SK-N-SH (cell line): ENCODE data around the gene C11orf98. TPM values are rescaled to one million over a fixed set of nuclear protein-coding genes. Genes with fewer than 3 reads are reported as not detected.

Experiments used
- CTCF ChIA-PET: fragments of 300-600, 350-600 bp; formaldehyde crosslinking; extraction: SDS; loops from one replicate; lab custom pipeline; 2021; lab: Yijun Ruan, JAX
- POLR2A ChIA-PET: fragments of 350-600 bp; sonication (Branson Sonifier 250); formaldehyde crosslinking; extraction: SDS; loops from one replicate; lab custom pipeline; 2020; ENCODE audit warnings: antibody characterized with exemption, inconsistent platforms; lab: Yijun Ruan, JAX
- DNase-seq: peaks from one replicate; pipeline ENCODE4 v3.0.0; 2012
- H2AFZ ChIP-seq: fragments of 200-600 bp; sonication (generic); 2 replicates; pipeline ENCODE4 v1.8.1; 2016; ENCODE audit warnings: antibody characterized with exemption, mild to moderate bottlenecking, low read depth
- H3F3A ChIP-seq: fragments of 200-600 bp; sonication (generic); replicated peaks from 2 replicates; pipeline ENCODE3; 2016; ENCODE audit warnings: antibody characterized with exemption, mild to moderate bottlenecking; ENCODE audit not compliant: insufficient read depth
- H3K27ac ChIP-seq, 2 experiments: fragments of 200-500 bp in 1 of 2; fragments of 200-600 bp in 1 of 2; sonication (Bioruptor generic) in 1 of 2; sonication (generic), shearing (Covaris generic) in 1 of 2; 2 replicates each; pipeline versions ENCODE4 v1.5.1 to v1.6.1; 2014 to 2016; ENCODE audit warnings: low read depth in 2 of 2, inconsistent platforms in 1 of 2, low read length in 1 of 2, mild to moderate bottlenecking in 1 of 2, mixed read lengths in 1 of 2
- H3K27me3 ChIP-seq: fragments of 200-600 bp; sonication (generic), shearing (Covaris generic); 2 replicates; pipeline ENCODE4 v1.6.1; 2016; ENCODE audit warnings: mixed run types; ENCODE audit not compliant: insufficient read depth
- H3K36me3 ChIP-seq, 2 experiments: fragments of 200-500 bp in 1 of 2; fragments of 200-600 bp in 1 of 2; sonication (Bioruptor generic) in 1 of 2; sonication (generic) in 1 of 2; replicated peaks in 1 of 2; 2 replicates each; pipeline versions ENCODE3 to v1.5.1; 2014 to 2016; ENCODE audit warnings: low read length in 1 of 2, mild to moderate bottlenecking in 1 of 2; ENCODE audit not compliant: insufficient read depth in 2 of 2, control insufficient read depth in 1 of 2
- H3K4me1 ChIP-seq, 2 experiments: fragments of 200-500 bp in 1 of 2; fragments of 200-600 bp in 1 of 2; sonication (Bioruptor generic) in 1 of 2; sonication (generic), shearing (Covaris generic) in 1 of 2; 2 replicates each; pipeline versions ENCODE4 v1.5.1 to v1.6.1; 2014 to 2016; ENCODE audit warnings: low read depth in 1 of 2, low read length in 1 of 2, mixed run types in 1 of 2; ENCODE audit not compliant: insufficient read depth in 2 of 2, control insufficient read depth in 1 of 2
- H3K4me2 ChIP-seq: fragments of 200-600 bp; sonication (generic), shearing (Covaris generic); 2 replicates; pipeline ENCODE4 v1.6.1; 2017; ENCODE audit warnings: mixed run types
- H3K4me3 ChIP-seq, 2 experiments: fragments of 200-500 bp in 1 of 2; fragments of 200-600 bp in 1 of 2; sonication (Bioruptor generic) in 1 of 2; sonication (generic), shearing (Covaris generic) in 1 of 2; 2 replicates each; pipeline versions ENCODE4 v1.5.1 to v1.8.1; 2014 to 2016; ENCODE audit warnings: low read depth in 2 of 2, inconsistent platforms in 1 of 2, low read length in 1 of 2, mild to moderate bottlenecking in 1 of 2, mixed read lengths in 1 of 2, moderate library complexity in 1 of 2
- H3K79me2 ChIP-seq: fragments of 200-600 bp; sonication (generic); 2 replicates; pipeline ENCODE4 v1.8.1; 2017; ENCODE audit warnings: mild to moderate bottlenecking; ENCODE audit not compliant: insufficient read depth
- H3K9ac ChIP-seq: fragments of 200-600 bp; sonication (generic); 2 replicates; pipeline ENCODE4 v1.6.1; 2017; ENCODE audit warnings: mixed run types
- H3K9me2 ChIP-seq: fragments of 200-600 bp; sonication (generic); 2 replicates; pipeline ENCODE4 v1.6.1; 2017; ENCODE audit warnings: mixed run types
- H3K9me3 ChIP-seq: fragments of 200-600 bp; sonication (generic); 2 replicates; pipeline ENCODE4 v1.6.1; 2017; ENCODE audit warnings: mixed run types, mild to moderate bottlenecking, moderate library complexity
- H4K20me1 ChIP-seq: fragments of 200-600 bp; sonication (generic); 2 replicates; pipeline ENCODE4 v1.6.1; 2017; ENCODE audit warnings: mild to moderate bottlenecking, mixed run types; ENCODE audit not compliant: insufficient read depth
- CTCF ChIP-seq: fragments of 200-600 bp; sonication (generic); IDR thresholded peaks from 2 replicates; pipeline ENCODE4 v1.6.1; 2017; ENCODE audit warnings: antibody characterized with exemption, mild to moderate bottlenecking, moderate library complexity
- FOXM1 ChIP-seq: IDR thresholded peaks from 2 replicates; pipeline ENCODE4 v1.4.0; 2012; ENCODE audit warnings: low read depth, mild to moderate bottlenecking
- MAX ChIP-seq: IDR thresholded peaks from 2 replicates; pipeline ENCODE4 v1.4.0; 2012; ENCODE audit warnings: low read depth
- NFIC ChIP-seq: IDR thresholded peaks from 2 replicates; pipeline ENCODE4 v1.4.0; 2012; ENCODE audit warnings: borderline replicate concordance
- NRF1 ChIP-seq: IDR thresholded peaks from 2 replicates; pipeline ENCODE4 v1.6.1; 2012; ENCODE audit warnings: low read depth, mild to moderate bottlenecking, low read length
- RAD21 ChIP-seq: IDR thresholded peaks from 2 replicates; pipeline ENCODE4 v1.6.1; 2012; ENCODE audit warnings: mild to moderate bottlenecking, low read length
- RCOR1 ChIP-seq: fragments of 150-350 bp; IDR thresholded peaks from 2 replicates; pipeline ENCODE4 v1.6.1; 2017; ENCODE audit warnings: antibody characterized with exemption, low read length
- RFX5 ChIP-seq: IDR thresholded peaks from 2 replicates; pipeline ENCODE4 v1.6.1; 2012; ENCODE audit warnings: mild to moderate bottlenecking, improper control_type of control experiment, low read length
- WGBS: methylation state at CpG from one replicate; pipeline ENCODE4 v1.1.6; 2017; ENCODE audit warnings: low lambda C conversion rate; 5-methylcytosine and 5-hydroxymethylcytosine counted together
- polyA plus RNA-seq, 3 experiments: library from polyadenylated mRNA; depleted of rRNA; stranded (reverse); fragments of >200 nt; gene quantifications; 2 replicates each; pipeline ENCODE4 v1.2.3, GENCODE V29; 2012

Gene C11orf98
- polyA plus RNA-seq, 1 of the 3 experiments (the other 2 are of a cell fraction): 126 TPM

- TF ChIP-seq NFIC (no peak), RAD21 (no peak), MAX (no peak), FOXM1 (no peak), CTCF (no peak)
- Histone ChIP-seq H3K4me3 (peak overlapping the region; percentile 48 to 59), H3K36me3 (peaks cover 31 to 36% of the 10 kb centered on the region in 2 experiments), H3F3A (peaks cover 50% of the 10 kb centered on the region), H3K4me2 (peak overlapping the region; percentile 81), H3K27me3 (no peaks in the 10 kb centered on the region), H3K79me2 (peaks cover 12% of the 10 kb centered on the region; the same call in 1 of the 2 replicates), H2AFZ (0 out of 2 replicates have a peak overlapping the region, but pooled peaks have one; percentile 13), H3K9me2 (no peaks in the 10 kb centered on the region), H3K9me3 (no peaks in the 10 kb centered on the region), H3K9ac (peak overlapping the region; percentile 70), H3K4me1 (peaks cover 22 to 45% of the 10 kb centered on the region in 2 experiments; a peak in 3 of 4 replicates), H3K27ac (peak overlapping the region; percentile 85 to 87), H4K20me1 (no peaks in the 10 kb centered on the region)
- ChIA-PET CTCF (interaction anchor here (0.6 to 6.6 kb wide), 5 partner anchors 14 to 176 kb away, joined by 3 to 48 read pairs (median 3); partner anchors contain the start of gene HNRNPUL2), POLR2A (interaction anchor here (0.6 to 4.0 kb wide), 10 partner anchors 17 to 181 kb away, joined by 3 to 24 read pairs (median 4); partner anchors contain the start of genes C11orf98, CSKMT, HNRNPUL2 and LBHD1)
- WGBS: 54% methylated on average over 7 of the region's 7 CpGs
- no peak for DNase-seq
These were observed 43.8 kb upstream of the C11orf98 start for GRCh38 chr11:62708793-62709192.

- no peaks in the 10 kb centered on the region for H4K20me1 ChIP-seq
- peaks cover 28 to 32% of the 10 kb centered on the region in 2 experiments for H3K36me3 ChIP-seq
- H3K4me3 ChIP-seq: peak overlapping the region in 1 of 2 experiments; percentile 48; a peak in 2 of 4 replicates
- H3K9me3 ChIP-seq: no peaks in the 10 kb centered on the region
- POLR2A ChIA-PET: interaction anchor here (0.5 to 4.0 kb wide), 7 partner anchors 17 to 131 kb away, joined by 3 to 24 read pairs (median 5); partner anchors contain the start of genes C11orf98, CSKMT, HNRNPUL2 and LBHD1
- DNase-seq: no peak
- peak overlapping the region; percentile 81 for H3K4me2 ChIP-seq
- CTCF ChIA-PET: interaction anchor here (0.6 to 6.6 kb wide), 6 partner anchors 14 to 176 kb away, joined by 3 to 48 read pairs (median 3); partner anchors contain the start of gene HNRNPUL2
- H3K79me2 ChIP-seq: peaks cover 12% of the 10 kb centered on the region; the same call in 1 of the 2 replicates
- TF ChIP-seq NRF1 (no peak), RFX5 (no peak), RCOR1 (no peak)
- TF ChIP-seq, all 33 proteins: peak for 0
- Histone ChIP-seq H2AFZ (no peak overlapping the region), H3K9me2 (no peaks in the 10 kb centered on the region), H3K27me3 (no peaks in the 10 kb centered on the region), H3K27ac (peak overlapping the region; percentile 85 to 87; a peak in 2 of 4 replicates), H3K4me1 (peaks cover 22 to 45% of the 10 kb centered on the region in 2 experiments; a peak in 3 of 4 replicates), H3F3A (peaks cover 49% of the 10 kb centered on the region), H3K9ac (no peak overlapping the region)
- WGBS: 95% methylated on average over 5 of the region's 5 CpGs
These were observed 43.4 kb upstream of the C11orf98 start for GRCh38 chr11:62708392-62708791.
